Activated CD8-positive, alpha-beta T cell treated with anti-CD3 and anti-CD28 coated beads for 36 hours (primary cell): Measurements from ENCODE around the gene MRGPRG. TPM values are rescaled to one million over a fixed set of nuclear protein-coding genes. Genes with fewer than 3 reads are reported as not detected.

Experiments used
- ATAC-seq: fragments of 200-7000 bp; cut with Tn5 transposase; one replicate; pipeline ENCODE4 v1.10.0; 2021; ENCODE audit warnings: mild to moderate bottlenecking, moderate library complexity
- CTCF ChIA-PET: fragments of 350-600 bp; sonication (Branson Sonifier 250); formaldehyde crosslinking; loops from one replicate; lab custom pipeline; 2021; ENCODE audit warnings: antibody characterized with exemption; lab: Charles Lee
- POLR2A ChIA-PET: fragments of 350-600 bp; sonication (Branson Sonifier 250); formaldehyde crosslinking; loops from one replicate; lab custom pipeline; 2021; ENCODE audit warnings: antibody characterized with exemption; lab: Charles Lee
- DNase-seq: peaks from one replicate; pipeline ENCODE4 v3.0.0-alpha.2; 2020
- H3K27ac Mint-ChIP-seq: one replicate; pipeline ENCODE4 v1.8.0; 2021; ENCODE audit warnings: mild to moderate bottlenecking, mixed read lengths
- H3K27me3 Mint-ChIP-seq: one replicate; pipeline ENCODE4 v1.8.0; 2021; ENCODE audit warnings: mixed read lengths
- H3K36me3 Mint-ChIP-seq: one replicate; pipeline ENCODE4 v1.8.0; 2021; ENCODE audit warnings: low read depth, mixed read lengths
- H3K4me1 Mint-ChIP-seq: one replicate; pipeline ENCODE4 v1.8.0; 2021; ENCODE audit warnings: low read depth, mixed read lengths
- H3K4me3 Mint-ChIP-seq: one replicate; pipeline ENCODE4 v1.8.0; 2021; ENCODE audit warnings: mild to moderate bottlenecking, moderate library complexity, mixed read lengths
- H3K9me3 Mint-ChIP-seq: one replicate; pipeline ENCODE4 v1.8.0; 2021; ENCODE audit warnings: mixed read lengths
- intact Hi-C: fragments of 100-400 bp; cut with micrococcal nuclease; formaldehyde crosslinking; loops from one replicate; pipeline ENCODE4 v1.10.0; 2022
- total RNA-seq, 2 experiments: library from RNA; stranded (reverse); gene quantifications; one replicate each; pipeline ENCODE4 v1.2.3, GENCODE V29; 2021
- TF ChIP-seq, protein P1 (sequence below): fragments of 200-600 bp; IDR thresholded peaks from one replicate; pipeline ENCODE4 v1.8.0; 2022; ENCODE audit warnings: antibody characterized with exemption, mild to moderate bottlenecking

Gene MRGPRG
- total RNA-seq, 2 experiments from 2014 or later = not detected

DNA sequence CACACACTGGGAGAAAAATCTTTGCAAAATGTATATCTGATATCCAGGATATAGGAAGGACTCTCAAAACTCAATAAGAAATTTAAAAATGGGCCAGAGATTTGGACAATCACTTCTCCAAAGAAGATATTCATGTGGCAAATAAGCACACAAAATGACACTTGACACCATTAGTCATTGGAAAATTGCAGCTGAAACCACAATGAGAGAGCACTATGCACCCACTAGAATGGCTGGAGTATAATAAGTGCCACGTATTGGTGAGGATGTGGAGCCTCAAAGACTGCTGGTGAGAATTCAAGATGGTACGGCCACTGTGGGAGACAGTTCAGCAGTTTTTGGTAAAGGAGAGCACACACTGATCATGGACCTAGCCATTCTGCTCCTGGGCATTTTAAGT lies 40.7 kb downstream of the MRGPRG start:
- Mint-ChIP-seq H3K9me3 (peaks cover 15% of the 10 kb centered on the region), H3K27ac (no peak overlapping the region), H3K27me3 (peaks cover 3% of the 10 kb centered on the region), H3K36me3 (peaks cover 2% of the 10 kb centered on the region), H3K4me1 (no peaks in the 10 kb centered on the region), H3K4me3 (no peak overlapping the region)
- intact Hi-C loops = no loop called here
- ChIA-PET POLR2A (no interaction called here), CTCF (no interaction called here)
- no peak for ATAC-seq
- no peak for DNase-seq
- TF ChIP-seq, protein P1, sequence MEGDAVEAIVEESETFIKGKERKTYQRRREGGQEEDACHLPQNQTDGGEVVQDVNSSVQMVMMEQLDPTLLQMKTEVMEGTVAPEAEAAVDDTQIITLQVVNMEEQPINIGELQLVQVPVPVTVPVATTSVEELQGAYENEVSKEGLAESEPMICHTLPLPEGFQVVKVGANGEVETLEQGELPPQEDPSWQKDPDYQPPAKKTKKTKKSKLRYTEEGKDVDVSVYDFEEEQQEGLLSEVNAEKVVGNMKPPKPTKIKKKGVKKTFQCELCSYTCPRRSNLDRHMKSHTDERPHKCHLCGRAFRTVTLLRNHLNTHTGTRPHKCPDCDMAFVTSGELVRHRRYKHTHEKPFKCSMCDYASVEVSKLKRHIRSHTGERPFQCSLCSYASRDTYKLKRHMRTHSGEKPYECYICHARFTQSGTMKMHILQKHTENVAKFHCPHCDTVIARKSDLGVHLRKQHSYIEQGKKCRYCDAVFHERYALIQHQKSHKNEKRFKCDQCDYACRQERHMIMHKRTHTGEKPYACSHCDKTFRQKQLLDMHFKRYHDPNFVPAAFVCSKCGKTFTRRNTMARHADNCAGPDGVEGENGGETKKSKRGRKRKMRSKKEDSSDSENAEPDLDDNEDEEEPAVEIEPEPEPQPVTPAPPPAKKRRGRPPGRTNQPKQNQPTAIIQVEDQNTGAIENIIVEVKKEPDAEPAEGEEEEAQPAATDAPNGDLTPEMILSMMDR = no peak

DNA sequence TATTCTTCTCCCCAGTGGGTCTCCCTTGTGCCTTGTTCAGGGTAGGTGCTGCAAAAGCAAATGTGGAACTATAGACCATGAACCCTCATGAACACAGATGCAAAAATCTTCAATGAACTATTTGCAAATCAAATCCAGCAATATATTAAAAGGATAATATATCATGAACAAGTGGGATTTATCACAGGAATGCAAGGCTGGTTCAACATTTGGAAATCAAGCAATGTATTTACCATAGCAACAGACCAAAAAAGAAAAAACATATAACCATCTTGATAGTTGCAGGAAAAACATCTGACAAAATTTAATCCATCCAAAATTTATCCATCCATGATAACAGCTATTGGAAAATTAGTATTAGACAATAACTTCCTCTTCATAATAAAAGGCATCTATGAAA lies 42.1 kb downstream of the MRGPRG start:
- Mint-ChIP-seq H3K27me3 (peaks cover 3% of the 10 kb centered on the region), H3K4me3 (no peak overlapping the region), H3K27ac (no peak overlapping the region), H3K4me1 (peaks cover 4% of the 10 kb centered on the region), H3K9me3 (peaks cover 15% of the 10 kb centered on the region), H3K36me3 (peaks cover 2% of the 10 kb centered on the region)
- no peak for ATAC-seq
- ChIA-PET POLR2A (no interaction called here), CTCF (no interaction called here)
- TF ChIP-seq, protein P1 = no peak
- DNase-seq = no peak
- intact Hi-C loops = no loop called here

DNA sequence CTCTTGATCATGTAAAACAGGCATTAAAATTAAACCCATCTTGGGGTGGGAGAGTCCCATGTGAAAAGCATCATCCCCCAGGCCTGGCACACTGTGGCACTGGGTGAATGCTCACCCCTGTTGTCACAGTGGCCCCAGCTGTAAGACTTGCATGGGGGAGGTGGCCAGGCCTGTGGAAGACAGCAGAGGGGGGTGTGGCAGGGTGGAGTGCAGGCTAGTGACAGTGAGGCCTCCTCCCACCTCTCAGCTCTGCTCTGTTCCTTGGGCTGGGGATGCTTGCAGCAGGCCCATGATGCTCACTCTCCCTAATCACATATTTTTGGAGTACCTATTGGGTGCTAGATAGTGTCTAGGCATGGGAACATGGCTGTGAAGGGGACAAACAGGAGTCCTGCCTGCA lies 43.4 kb downstream of the MRGPRG start:
- H3K27ac Mint-ChIP-seq = no peak overlapping the region
- ChIA-PET POLR2A (no interaction called here), CTCF (no interaction called here)
- peaks cover 3% of the 10 kb centered on the region for H3K27me3 Mint-ChIP-seq
- peaks cover 10% of the 10 kb centered on the region for H3K4me1 Mint-ChIP-seq
- intact Hi-C loops = no loop called here
- peaks cover 15% of the 10 kb centered on the region for H3K9me3 Mint-ChIP-seq
- no peak overlapping the region for H3K4me3 Mint-ChIP-seq
- no peak for ATAC-seq
- peaks cover 2% of the 10 kb centered on the region for H3K36me3 Mint-ChIP-seq
- DNase-seq = no peak
- TF ChIP-seq, protein P1 = no peak

DNA sequence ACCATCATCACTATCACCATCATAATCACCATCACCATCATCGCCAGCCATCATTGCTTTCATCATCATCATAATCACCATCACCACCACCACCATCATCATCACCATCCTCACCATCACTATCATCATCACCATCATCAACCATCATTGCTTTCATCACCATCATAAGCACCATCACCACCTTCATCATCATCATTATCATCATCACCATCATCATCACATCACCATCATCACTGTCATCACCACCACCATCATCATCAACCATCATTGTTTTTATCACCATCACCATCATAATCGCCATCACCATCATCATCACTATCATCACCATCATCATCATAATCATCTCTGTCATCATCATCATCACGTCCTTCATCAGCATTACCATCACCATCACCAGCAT lies 44.2 kb downstream of the MRGPRG start:
- no peak for DNase-seq
- peaks cover 2% of the 10 kb centered on the region for H3K36me3 Mint-ChIP-seq
- ChIA-PET CTCF (no interaction called here), POLR2A (no interaction called here)
- H3K4me1 Mint-ChIP-seq = peaks cover 16% of the 10 kb centered on the region
- ATAC-seq = no peak
- TF ChIP-seq, protein P1 = no peak
- H3K9me3 Mint-ChIP-seq = peaks cover 15% of the 10 kb centered on the region
- H3K27ac Mint-ChIP-seq = no peak overlapping the region
- intact Hi-C loops = no loop called here
- peaks cover 3% of the 10 kb centered on the region for H3K27me3 Mint-ChIP-seq
- H3K4me3 Mint-ChIP-seq = no peak overlapping the region

DNA sequence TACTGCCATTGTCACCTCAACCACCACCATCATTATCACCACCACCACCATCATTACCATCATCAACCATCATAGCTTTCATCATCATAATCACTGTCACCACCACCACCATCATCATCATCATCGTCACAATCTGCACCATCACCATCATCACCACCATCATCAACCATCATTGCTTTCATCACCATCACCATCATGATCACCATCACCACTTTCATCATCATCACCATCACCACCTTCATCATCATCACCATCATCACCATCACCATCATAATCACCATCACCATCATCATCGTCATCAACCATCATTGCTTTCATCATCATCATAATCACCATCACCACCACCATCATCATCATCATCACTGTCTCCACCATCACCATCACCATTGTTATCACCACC lies 44.8 kb downstream of the MRGPRG start:
- TF ChIP-seq, protein P1 = no peak
- peaks cover 22% of the 10 kb centered on the region for H3K4me1 Mint-ChIP-seq
- H3K4me3 Mint-ChIP-seq = no peak overlapping the region
- DNase-seq = no peak
- POLR2A ChIA-PET = no interaction called here
- intact Hi-C loops = no loop called here
- ATAC-seq = no peak
- peaks cover 15% of the 10 kb centered on the region for H3K9me3 Mint-ChIP-seq
- H3K27me3 Mint-ChIP-seq = peaks cover 7% of the 10 kb centered on the region
- no peak overlapping the region for H3K27ac Mint-ChIP-seq
- CTCF ChIA-PET = no interaction called here
- H3K36me3 Mint-ChIP-seq = peaks cover 2% of the 10 kb centered on the region
